Memory B cell (primary cell): ENCODE measurements around the gene GLOD4.

Experiments used
- ATAC-seq: fragments of 150-1000 bp; cut with Tn5 transposase; 2 replicates; pipeline ENCODE4 v1.10.0; 2021; ENCODE audit warnings: low read depth, mild to moderate bottlenecking, moderate library complexity
- DNase-seq, 2 donors: peaks; one replicate each; pipeline ENCODE4 v3.0.0; 2022; ENCODE audit warnings: low spot score in 2 of 2
- H3K27ac Mint-ChIP-seq: one replicate; pipeline ENCODE4 v1.8.0; 2022; ENCODE audit warnings: mild to moderate bottlenecking, moderate library complexity, mixed read lengths
- H3K27me3 Mint-ChIP-seq: one replicate; pipeline ENCODE4 v1.8.0; 2022; ENCODE audit warnings: mixed read lengths
- H3K36me3 Mint-ChIP-seq: one replicate; pipeline ENCODE4 v1.8.0; 2022; ENCODE audit warnings: mild to moderate bottlenecking, mixed read lengths
- H3K4me1 Mint-ChIP-seq: one replicate; pipeline ENCODE4 v1.8.0; 2022; ENCODE audit warnings: mixed read lengths
- H3K4me3 Mint-ChIP-seq: one replicate; pipeline ENCODE4 v1.8.0; 2022; ENCODE audit warnings: mild to moderate bottlenecking, moderate library complexity, mixed read lengths
- H3K9me3 Mint-ChIP-seq: one replicate; pipeline ENCODE4 v1.8.0; 2022; ENCODE audit warnings: mixed read lengths

GLOD4 gene

GRCh38 chr17:732067-732901, 49.8 kb downstream of the GLOD4 start, which contains the start of gene TLCD3A:
TSS of gene TLCD3A (plus strand) at chr17:732596. CDS start at chr17:732648, 52 bp downstream.
- H3K4me1 Mint-ChIP-seq, result peaks cover 4% of the 10 kb centered on the region
- H3K27ac Mint-ChIP-seq, result peak within 1 kb of the TSS; percentile 41
- H3K36me3 Mint-ChIP-seq, result no peaks in the 10 kb centered on the region
- peak within 1 kb of the TSS; percentile 87 for H3K4me3 Mint-ChIP-seq
- no peaks in the 10 kb centered on the region for H3K9me3 Mint-ChIP-seq
- ATAC-seq, result peak; percentile 66
- H3K27me3 Mint-ChIP-seq, result no peaks in the 10 kb centered on the region
- peak; percentile 23 to 45 for DNase-seq

- Mint-ChIP-seq H3K36me3 (no peaks in the 10 kb centered on the region), H3K4me1 (peaks cover 4% of the 10 kb centered on the region), H3K27me3 (peaks cover 2% of the 10 kb centered on the region), H3K9me3 (no peaks in the 10 kb centered on the region), H3K4me3 (peak overlapping the region; percentile 68), H3K27ac (no peak overlapping the region)
- DNase-seq (no peak), ATAC-seq (peak; percentile 18)
Measured at GRCh38 chr17:731644-732066, 50.4 kb downstream of the GLOD4 start.

GRCh38 chr17:728911-729310, 53.2 kb downstream of the GLOD4 start:
- Mint-ChIP-seq H3K4me3 (no peak overlapping the region), H3K36me3 (no peaks in the 10 kb centered on the region), H3K27ac (no peak overlapping the region), H3K27me3 (peaks cover 2% of the 10 kb centered on the region), H3K9me3 (no peaks in the 10 kb centered on the region), H3K4me1 (peaks cover 4% of the 10 kb centered on the region)
- no peak for DNase-seq
- ATAC-seq, result no peak

GRCh38 chr17:726271-726919, 55.7 kb downstream of the GLOD4 start:
- no peaks in the 10 kb centered on the region for H3K36me3 Mint-ChIP-seq
- no peak overlapping the region for H3K27ac Mint-ChIP-seq
- ATAC-seq (no peak), DNase-seq (no peak)
- no peaks in the 10 kb centered on the region for H3K4me1 Mint-ChIP-seq
- peaks cover 2% of the 10 kb centered on the region for H3K27me3 Mint-ChIP-seq
- H3K4me3 Mint-ChIP-seq, result no peak overlapping the region
- H3K9me3 Mint-ChIP-seq, result no peaks in the 10 kb centered on the region

DNA sequence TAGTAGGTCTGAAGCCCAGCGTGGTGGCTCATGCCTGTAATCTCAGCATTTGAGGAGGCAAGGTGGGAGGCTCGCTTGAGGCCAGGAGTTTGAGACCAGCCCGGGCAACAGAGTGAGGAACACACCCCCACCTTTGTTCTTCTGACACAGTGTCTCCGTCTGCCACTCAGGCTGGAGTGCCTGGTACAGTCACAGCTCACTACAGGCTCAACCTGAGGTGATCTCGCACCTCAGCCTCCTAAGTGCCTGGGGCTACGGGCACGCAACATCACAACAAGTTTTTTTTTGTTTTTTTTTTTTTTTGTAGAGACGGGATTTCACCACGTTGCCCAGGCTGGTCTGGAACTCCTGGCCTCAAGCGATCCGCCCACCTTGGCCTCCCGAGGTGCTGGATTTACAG, 56.3 kb downstream of the GLOD4 start:
- peaks cover 2% of the 10 kb centered on the region for H3K27me3 Mint-ChIP-seq
- no peaks in the 10 kb centered on the region for H3K36me3 Mint-ChIP-seq
- no peak overlapping the region for H3K4me3 Mint-ChIP-seq
- H3K27ac Mint-ChIP-seq, result no peak overlapping the region
- H3K4me1 Mint-ChIP-seq, result no peaks in the 10 kb centered on the region
- ATAC-seq, result no peak
- no peak for DNase-seq
- H3K9me3 Mint-ChIP-seq, result no peaks in the 10 kb centered on the region

- Mint-ChIP-seq H3K36me3 (no peaks in the 10 kb centered on the region), H3K9me3 (no peaks in the 10 kb centered on the region), H3K27ac (no peak overlapping the region), H3K4me3 (no peak overlapping the region), H3K4me1 (no peaks in the 10 kb centered on the region), H3K27me3 (peaks cover 2% of the 10 kb centered on the region)
- ATAC-seq (no peak), DNase-seq (no peak)
Measured at GRCh38 chr17:725084-725483, 57.0 kb downstream of the GLOD4 start.

GRCh38 chr17:721540-721937, 60.5 kb downstream of the GLOD4 start:
- Mint-ChIP-seq H3K36me3 (no peaks in the 10 kb centered on the region), H3K27me3 (no peaks in the 10 kb centered on the region), H3K4me1 (no peaks in the 10 kb centered on the region), H3K4me3 (no peak overlapping the region), H3K9me3 (no peaks in the 10 kb centered on the region), H3K27ac (no peak overlapping the region)
- DNase-seq (no peak), ATAC-seq (no peak)

- H3K4me1 Mint-ChIP-seq, result no peaks in the 10 kb centered on the region
- no peaks in the 10 kb centered on the region for H3K36me3 Mint-ChIP-seq
- DNase-seq, result no peak
- H3K27ac Mint-ChIP-seq, result no peak overlapping the region
- H3K27me3 Mint-ChIP-seq, result no peaks in the 10 kb centered on the region
- no peak for ATAC-seq
- H3K9me3 Mint-ChIP-seq, result no peaks in the 10 kb centered on the region
- H3K4me3 Mint-ChIP-seq, result no peak overlapping the region
Measured at GRCh38 chr17:720706-721539, 61.2 kb downstream of the GLOD4 start.

- DNase-seq, result no peak
- no peak overlapping the region for H3K27ac Mint-ChIP-seq
- no peaks in the 10 kb centered on the region for H3K9me3 Mint-ChIP-seq
- H3K27me3 Mint-ChIP-seq, result no peaks in the 10 kb centered on the region
- no peak overlapping the region for H3K4me3 Mint-ChIP-seq
- peaks cover 9% of the 10 kb centered on the region for H3K4me1 Mint-ChIP-seq
- no peak for ATAC-seq
- H3K36me3 Mint-ChIP-seq, result no peaks in the 10 kb centered on the region
Measured at GRCh38 chr17:718075-718474, 64.0 kb downstream of the GLOD4 start.
